PC-9 (cell line): ENCODE data around the gene CMTM2. TPM values are rescaled to one million over a fixed set of nuclear protein-coding genes. Genes with fewer than 3 reads are reported as not detected.

Source experiments
- BruUV-seq: library from RNA; stranded (reverse); fragments of 400-500 nt; replicated peaks from 2 replicates; lab custom pipeline; 2021; lab: Mats Ljungman, UMichigan
- CTCF ChIA-PET: fragments of 300-600 bp; sonication (Branson Sonifier 250); formaldehyde crosslinking; loops from one replicate; lab custom pipeline; 2022; ENCODE audit warnings: antibody characterized with exemption; lab: Charles Lee
- POLR2A ChIA-PET: fragments of 300-600 bp; sonication (Branson Sonifier 250); formaldehyde crosslinking; loops from one replicate; lab custom pipeline; 2022; ENCODE audit warnings: antibody characterized with exemption; ENCODE audit not compliant: unreplicated experiment; lab: Charles Lee
- DNase-seq, 2 experiments: peaks; one replicate each; pipeline versions ENCODE4 v3.0.0 to v3.0.0-alpha.2; 2015 to 2022; ENCODE audit warnings: mixed read lengths in 1 of 2
- H2AFZ ChIP-seq: fragments of 200-600 bp; sonication (generic); 2 replicates; pipeline ENCODE4 v1.8.1; 2017; ENCODE audit warnings: antibody characterized with exemption
- H3F3A ChIP-seq: fragments of 200-600 bp; sonication (generic); 2 replicates; pipeline ENCODE4 v1.8.1; 2017; ENCODE audit warnings: antibody characterized with exemption, mild to moderate bottlenecking, low read depth; ENCODE audit not compliant: insufficient read depth
- H3K27ac ChIP-seq: fragments of 200-600 bp; sonication (generic); 2 replicates; pipeline ENCODE4 v1.6.1; 2016; ENCODE audit warnings: mixed run types
- H3K27me3 ChIP-seq: fragments of 200-600 bp; sonication (generic); 2 replicates; pipeline ENCODE4 v1.6.1; 2016; ENCODE audit warnings: low read depth, mixed run types; ENCODE audit not compliant: insufficient read depth
- H3K36me3 ChIP-seq: fragments of 200-600 bp; sonication (generic); 2 replicates; pipeline ENCODE4 v1.6.1; 2016; ENCODE audit warnings: low read depth, mixed run types
- H3K4me1 ChIP-seq: fragments of 200-600 bp; sonication (generic); replicated peaks from 2 replicates; pipeline ENCODE4 v1.6.1; 2016; ENCODE audit warnings: mixed run types; ENCODE audit not compliant: insufficient read depth
- H3K4me2 ChIP-seq: fragments of 200-600 bp; sonication (generic); 2 replicates; pipeline ENCODE4 v1.6.1; 2017; ENCODE audit warnings: mixed run types
- H3K4me3 ChIP-seq: fragments of 200-600 bp; sonication (generic); 2 replicates; pipeline ENCODE4 v1.6.1; 2016; ENCODE audit warnings: mixed run types
- H3K79me2 ChIP-seq: fragments of 200-600 bp; sonication (generic); 2 replicates; pipeline ENCODE4 v1.6.1; 2017; ENCODE audit warnings: low read depth, mixed run types
- H3K9me2 ChIP-seq: fragments of 200-600 bp; sonication (generic); 2 replicates; pipeline ENCODE4 v1.8.1; 2017; ENCODE audit warnings: mild to moderate bottlenecking; ENCODE audit not compliant: insufficient read depth
- H3K9me3 ChIP-seq: fragments of 200-600 bp; sonication (generic); 2 replicates; pipeline ENCODE4 v1.8.1; 2016; ENCODE audit warnings: low read depth; ENCODE audit not compliant: insufficient read depth
- H4K20me1 ChIP-seq: fragments of 200-600 bp; sonication (generic); 2 replicates; pipeline ENCODE4 v1.8.1; 2017; ENCODE audit not compliant: insufficient read depth
- CTCF ChIP-seq: fragments of 200-600 bp; sonication (generic); conservative IDR thresholded peaks from 2 replicates; pipeline ENCODE4 v1.6.1; 2017; ENCODE audit warnings: mixed run types, antibody characterized with exemption, mild to moderate bottlenecking, moderate library complexity
- EZH2 ChIP-seq: fragments of 200-600 bp; sonication (generic); IDR thresholded peaks from 2 replicates; pipeline ENCODE4 v1.8.0; 2017; ENCODE audit warnings: antibody characterized with exemption, low read depth
- intact Hi-C: fragments of 100-400 bp; cut with micrococcal nuclease; formaldehyde crosslinking; loops from one replicate; pipeline ENCODE4 v1.10.0; 2022; ENCODE audit not compliant: unreplicated experiment
- total RNA-seq: library from RNA; stranded (reverse); gene quantifications from 2 replicates; pipeline ENCODE4 v1.2.3, GENCODE V29; 2021

The CMTM2 gene
- total RNA-seq, 1 experiment from 2014 or later: not detected

- H3K4me1 ChIP-seq: peaks cover 22% of the 10 kb centered on the region
- no peak overlapping the region for H2AFZ ChIP-seq
- no peaks in the 10 kb centered on the region for H3K9me3 ChIP-seq
- H3K9me2 ChIP-seq: no peaks in the 10 kb centered on the region
- no peaks in the 10 kb centered on the region for H4K20me1 ChIP-seq
- H3K4me2 ChIP-seq: no peak overlapping the region
- H3K79me2 ChIP-seq: no peaks in the 10 kb centered on the region
- CTCF ChIA-PET: no interaction called here
- intact Hi-C loops: no loop called here
- H3K27ac ChIP-seq: no peak overlapping the region
- peaks cover 25% of the 10 kb centered on the region for H3F3A ChIP-seq
- H3K36me3 ChIP-seq: 0 out of 2 replicates have a peak, but pooled peaks cover 8% of the 10 kb centered on the region
- TF ChIP-seq EZH2 (no peak), CTCF (no peak)
- POLR2A ChIA-PET: no interaction called here
- BruUV-seq: no TSS peak
- no peak for DNase-seq
- no peaks in the 10 kb centered on the region for H3K27me3 ChIP-seq
- no peak overlapping the region for H3K4me3 ChIP-seq
Observed at GRCh38 chr16:66614161-66614802, 35.0 kb downstream of the CMTM2 start.

GRCh38 chr16:66616169-66616568 is 36.9 kb downstream of the CMTM2 start:
- Histone ChIP-seq H3K27me3 (no peaks in the 10 kb centered on the region), H3K4me3 (no peak overlapping the region), H3K9me3 (no peaks in the 10 kb centered on the region), H4K20me1 (no peaks in the 10 kb centered on the region), H2AFZ (no peak overlapping the region), H3K79me2 (no peaks in the 10 kb centered on the region), H3K27ac (no peak overlapping the region), H3F3A (peaks cover 34% of the 10 kb centered on the region), H3K9me2 (no peaks in the 10 kb centered on the region), H3K4me1 (peaks cover 31% of the 10 kb centered on the region), H3K4me2 (no peak overlapping the region), H3K36me3 (0 out of 2 replicates have a peak, but pooled peaks cover 8% of the 10 kb centered on the region)
- DNase-seq: no peak
- intact Hi-C loops: no loop called here
- CTCF ChIA-PET: no interaction called here
- TF ChIP-seq EZH2 (no peak), CTCF (no peak)
- BruUV-seq: no TSS peak
- POLR2A ChIA-PET: no interaction called here

GRCh38 chr16:66616592-66616991 is 37.3 kb downstream of the CMTM2 start:
- TF ChIP-seq EZH2: no peak
- no peak for TF ChIP-seq CTCF
- H3K9me3 ChIP-seq: no peaks in the 10 kb centered on the region
- H3K4me2 ChIP-seq: no peak overlapping the region
- no peak overlapping the region for H2AFZ ChIP-seq
- peaks cover 31% of the 10 kb centered on the region for H3K4me1 ChIP-seq
- H3F3A ChIP-seq: peaks cover 34% of the 10 kb centered on the region
- BruUV-seq: no TSS peak
- no peak for DNase-seq
- no peaks in the 10 kb centered on the region for H3K27me3 ChIP-seq
- H3K9me2 ChIP-seq: no peaks in the 10 kb centered on the region
- ChIA-PET CTCF (interaction anchor here (0.5 kb wide), 1 partner anchor 207 kb away, joined by 3 read pairs; no protein-coding TSS in a partner anchor), POLR2A (no interaction called here)
- intact Hi-C loops: no loop called here
- no peak overlapping the region for H3K4me3 ChIP-seq
- no peak overlapping the region for H3K27ac ChIP-seq
- no peaks in the 10 kb centered on the region for H3K79me2 ChIP-seq
- H3K36me3 ChIP-seq: 0 out of 2 replicates have a peak, but pooled peaks cover 8% of the 10 kb centered on the region
- H4K20me1 ChIP-seq: no peaks in the 10 kb centered on the region
